ENCODE results near the gene NPY1R. TPM values are rescaled to one million over a fixed set of nuclear protein-coding genes. Genes with fewer than 3 reads are reported as not detected.

Gene NPY1R
- polyA plus RNA-seq, 1 donor (not counting 4 experiments of a cell fraction or from before 2014, with no cell fraction given), result 0.13 TPM

- H4K20me1 ChIP-seq (ENCODE audit: control insufficient read depth, extremely low read depth, insufficient read depth, low read length), result no peaks in the 10 kb centered on the region
- no peaks in the 10 kb centered on the region for H3K36me3 ChIP-seq (ENCODE audit: control insufficient read depth in 2 of 2, extremely low read depth in 1 of 2, insufficient read depth in 2 of 2, low read length in 2 of 2)
- dilution Hi-C loops (cut with MboI; ENCODE audit: extremely low pct_ligation_motif_present, low sequenced_read_pairs), result no loop called here
- FAIRE-seq, result no peak
- H3K27ac ChIP-seq (ENCODE audit: control insufficient read depth, insufficient read depth, low read length), result no peak overlapping the region
- no peaks in the 10 kb centered on the region for H3K9me3 ChIP-seq (ENCODE audit: control insufficient read depth, low read depth, low read length)
- H3K4me1 ChIP-seq (ENCODE audit: control insufficient read depth, extremely low read depth, insufficient read depth, low read length), result peaks cover 2% of the 10 kb centered on the region
- H3K4me2 ChIP-seq (ENCODE audit: control insufficient read depth, extremely low read depth, insufficient read depth, low read depth, low read length), result peak overlapping the region; percentile 41
- DNase-seq (ENCODE audit: low read depth, low spot score), result no peak
- H3K4me3 ChIP-seq (ENCODE audit: control insufficient read depth in 2 of 3, extremely low read depth in 1 of 3, insufficient read depth in 2 of 3, low read depth in 1 of 3, low read length in 3 of 3), result no peak overlapping the region
- no peaks in the 10 kb centered on the region for H3K9me1 ChIP-seq (ENCODE audit: control insufficient read depth, extremely low read depth, insufficient read depth, low read length)
- H2AFZ ChIP-seq (ENCODE audit: control insufficient read depth, low read length), result no peak overlapping the region
- peaks cover 31% of the 10 kb centered on the region for H3K27me3 ChIP-seq (ENCODE audit: control insufficient read depth, extremely low read depth, insufficient read depth, low read length)
- TF ChIP-seq EZH2 (IDR thresholded peaks at IDR 0.05; ENCODE audit: low read length), result peak; percentile 96
- no peak for TF ChIP-seq CTCF (optimal IDR thresholded peaks at IDR 0.05 in 1 of 3, IDR thresholded peaks at IDR 0.05 in 1 of 3, conservative IDR thresholded peaks at IDR 0.05 in 1 of 3; ENCODE audit: extremely low read depth in 1 of 3, insufficient read depth in 2 of 3, low read length in 3 of 3)
- no peak overlapping the region for H3K9ac ChIP-seq (ENCODE audit: control insufficient read depth, extremely low read depth, insufficient read depth, low read length)
- H3K79me2 ChIP-seq (ENCODE audit: control insufficient read depth, insufficient read depth, low read length), result no peaks in the 10 kb centered on the region
Observed at GRCh38 chr4:163344147-163345125, 12.0 kb upstream of the NPY1R start.

- no peak for FAIRE-seq
- Histone ChIP-seq H3K4me2 (ENCODE audit: control insufficient read depth, extremely low read depth, insufficient read depth, low read depth, low read length) (peak within 1 kb of the TSS; percentile 41), H4K20me1 (ENCODE audit: control insufficient read depth, extremely low read depth, insufficient read depth, low read length) (no peaks in the 10 kb centered on the region), H3K9me3 (ENCODE audit: control insufficient read depth, low read depth, low read length) (no peaks in the 10 kb centered on the region), H3K9ac (ENCODE audit: control insufficient read depth, extremely low read depth, insufficient read depth, low read length) (no peak within 1 kb of the TSS), H2AFZ (ENCODE audit: control insufficient read depth, low read length) (no peak within 1 kb of the TSS), H3K9me1 (ENCODE audit: control insufficient read depth, extremely low read depth, insufficient read depth, low read length) (no peaks in the 10 kb centered on the region), H3K79me2 (ENCODE audit: control insufficient read depth, insufficient read depth, low read length) (no peaks in the 10 kb centered on the region), H3K36me3 (ENCODE audit: control insufficient read depth in 2 of 2, extremely low read depth in 1 of 2, insufficient read depth in 2 of 2, low read length in 2 of 2) (no peaks in the 10 kb centered on the region), H3K27me3 (ENCODE audit: control insufficient read depth, extremely low read depth, insufficient read depth, low read length) (peaks cover 31% of the 10 kb centered on the region), H3K4me3 (ENCODE audit: control insufficient read depth in 2 of 3, extremely low read depth in 1 of 3, insufficient read depth in 2 of 3, low read depth in 1 of 3, low read length in 3 of 3) (no peak within 1 kb of the TSS), H3K27ac (ENCODE audit: control insufficient read depth, insufficient read depth, low read length) (no peak within 1 kb of the TSS), H3K4me1 (ENCODE audit: control insufficient read depth, extremely low read depth, insufficient read depth, low read length) (peaks cover 2% of the 10 kb centered on the region)
- dilution Hi-C loops (cut with MboI; ENCODE audit: extremely low pct_ligation_motif_present, low sequenced_read_pairs), result no loop called here
- DNase-seq (ENCODE audit: low read depth, low spot score), result no peak
- TF ChIP-seq CTCF (optimal IDR thresholded peaks at IDR 0.05 in 1 of 3, IDR thresholded peaks at IDR 0.05 in 1 of 3, conservative IDR thresholded peaks at IDR 0.05 in 1 of 3; ENCODE audit: extremely low read depth in 1 of 3, insufficient read depth in 2 of 3, low read length in 3 of 3) (no peak), EZH2 (IDR thresholded peaks at IDR 0.05; ENCODE audit: low read length) (no peak)
Observed at GRCh38 chr4:163343604-163344146, 11.3 kb upstream of the NPY1R start, which contains the start of gene NPY5R. Gene NPY5R (plus strand): TSS chr4:163343892. CDS start chr4:163350274, 6,382 bp downstream.

Data from keratinocyte (primary cell).